GM18909 (cell line): ENCODE results near the gene TCF3.

ENCODE experiments used
- ATAC-seq: cut with Tn5 transposase; IDR thresholded peaks from one replicate; pipeline ENCODE4 v1.9.1; 2021; ENCODE audit warnings: mild to moderate bottlenecking; ENCODE audit not compliant: unreplicated experiment, poor library complexity

The TCF3 gene

DNA sequence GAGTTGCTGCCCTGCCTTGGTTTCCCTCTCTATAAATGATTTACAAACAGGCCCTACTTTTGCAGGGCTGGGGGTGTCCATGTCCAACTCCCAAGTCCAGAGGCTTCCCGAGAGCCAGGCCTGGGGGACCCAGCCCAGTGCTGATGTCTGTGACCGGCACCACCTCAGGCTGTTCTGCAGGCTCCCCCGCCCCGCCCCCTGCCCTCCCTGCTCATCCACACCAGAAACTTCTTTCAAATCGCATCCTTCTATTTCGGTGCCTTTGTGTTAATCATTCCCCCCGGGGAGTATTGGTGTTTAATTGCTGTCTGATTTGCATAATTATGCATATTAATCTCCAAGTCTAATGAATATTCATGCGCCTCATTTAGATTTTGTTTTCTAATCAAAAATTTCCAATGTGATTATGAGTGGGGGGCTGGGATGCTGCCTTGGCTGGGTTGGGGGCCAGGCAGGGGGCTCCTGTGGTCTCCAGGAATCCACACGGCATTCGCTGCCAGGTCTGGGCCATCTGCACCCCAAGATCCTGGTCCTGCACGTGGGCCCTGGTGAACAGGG lies 19.1 kb downstream of the TCF3 start:
- no peak for ATAC-seq

GRCh38 chr19:1632462-1633268 lies 19.8 kb downstream of the TCF3 start:
- ATAC-seq: no peak

DNA sequence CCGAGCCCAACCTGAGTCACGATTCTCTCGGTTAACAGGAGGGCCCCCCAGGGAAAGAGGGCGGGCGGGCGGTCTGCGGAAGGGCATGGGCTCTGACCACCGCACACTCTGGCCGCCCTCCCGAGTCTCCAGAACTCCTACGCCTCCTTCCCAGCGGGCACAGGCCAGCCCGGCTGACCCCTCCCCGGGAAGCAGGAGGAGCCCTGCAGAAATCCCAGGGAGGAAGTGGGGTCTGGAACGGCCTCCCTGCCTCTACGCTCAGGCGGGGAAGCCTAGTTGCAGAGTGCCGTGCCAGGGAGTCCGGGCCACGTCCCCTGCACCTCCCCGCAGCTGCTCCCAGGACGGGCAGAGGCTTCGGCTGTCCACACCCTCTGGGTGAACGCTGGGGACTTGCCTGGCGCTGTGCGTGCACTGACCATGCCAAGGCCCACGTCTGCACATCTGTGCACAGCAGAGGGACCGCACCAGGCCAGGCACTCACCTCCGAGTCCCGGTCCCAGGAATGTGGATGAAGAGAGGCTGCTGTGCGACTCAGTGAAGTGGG lies 20.8 kb downstream of the TCF3 start:
- no peak for ATAC-seq

- no peak for ATAC-seq
These were observed 21.6 kb downstream of the TCF3 start for GRCh38 chr19:1630811-1631210.

GRCh38 chr19:1630012-1630411 lies 22.4 kb downstream of the TCF3 start:
- ATAC-seq: no peak

- no peak for ATAC-seq
These were observed 23.1 kb downstream of the TCF3 start for GRCh38 chr19:1629256-1629808.

DNA sequence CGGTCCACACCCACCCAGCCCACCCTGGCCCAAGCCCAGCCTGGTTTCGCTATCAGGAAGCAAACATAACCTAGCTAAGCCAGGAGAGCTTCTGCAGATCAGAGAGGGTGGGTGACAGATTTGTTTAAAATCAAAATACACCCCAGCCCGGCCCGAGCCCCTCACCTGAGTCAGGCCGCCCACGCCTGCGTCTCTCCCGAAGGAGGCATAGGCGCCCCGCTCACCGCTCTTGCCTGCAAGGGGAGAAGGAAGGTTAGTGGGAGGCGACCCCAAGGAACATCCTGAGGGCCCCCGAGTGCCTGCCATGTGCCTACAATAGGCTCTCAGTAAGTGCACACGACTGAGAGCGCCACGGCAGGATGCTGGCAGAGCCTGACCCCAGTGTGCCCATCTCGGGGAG lies 25.2 kb downstream of the TCF3 start:
- ATAC-seq: no peak

DNA sequence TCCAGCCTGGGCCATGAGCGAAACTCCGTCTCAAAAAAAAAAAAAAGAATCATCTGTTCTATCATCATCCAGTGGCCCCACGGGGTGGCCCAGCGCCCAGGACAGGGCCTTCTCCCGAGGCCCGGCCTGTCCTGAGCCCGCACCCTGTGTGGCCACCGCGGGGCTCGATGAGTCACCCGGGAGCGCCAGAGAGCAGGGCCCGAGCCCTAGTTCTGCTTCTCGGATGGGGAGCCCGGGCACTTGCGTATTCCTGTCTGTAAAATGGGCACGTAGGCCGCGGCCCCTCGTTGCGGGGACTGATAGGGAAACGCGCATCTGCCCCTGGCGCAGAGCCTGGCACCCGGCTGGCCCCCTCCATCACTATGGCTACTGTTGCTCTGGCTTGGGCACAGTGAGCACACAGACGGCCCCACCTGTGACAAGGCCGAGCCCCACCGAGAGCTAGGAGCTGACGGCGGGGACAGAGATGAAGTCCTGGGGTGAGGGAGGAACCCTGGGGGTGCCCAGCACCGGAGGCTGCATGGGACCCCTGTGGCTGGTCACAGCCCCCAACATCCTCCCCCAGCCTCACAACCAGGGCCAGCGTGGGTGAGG lies 25.9 kb downstream of the TCF3 start:
- no peak for ATAC-seq

- no peak for ATAC-seq
These were observed 28.0 kb downstream of the TCF3 start for GRCh38 chr19:1624458-1624857.

DNA sequence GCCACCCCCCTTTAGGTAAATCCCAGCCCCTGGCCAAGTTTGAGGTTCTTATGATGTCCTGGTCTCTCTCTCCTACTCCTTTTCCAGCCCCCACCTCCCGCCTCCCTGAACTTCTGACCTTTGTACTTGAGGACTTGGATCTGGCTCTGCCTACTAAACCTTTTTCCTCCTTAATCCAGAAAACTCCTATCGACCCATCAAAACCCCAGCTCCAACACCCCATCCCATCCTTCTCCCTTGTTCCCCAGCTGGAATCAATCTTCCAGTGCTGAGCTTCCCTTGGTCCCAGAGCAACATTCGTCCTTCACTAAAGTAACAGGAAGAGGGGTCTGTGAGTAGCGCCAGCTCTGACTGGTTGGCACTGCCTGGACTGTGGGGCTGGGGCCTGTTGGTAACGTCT lies 29.9 kb downstream of the TCF3 start:
- no peak for ATAC-seq

GRCh38 chr19:1622007-1622406 lies 30.4 kb downstream of the TCF3 start:
- ATAC-seq: no peak

- ATAC-seq: no peak
These were observed 30.8 kb downstream of the TCF3 start for GRCh38 chr19:1621574-1621973.

DNA sequence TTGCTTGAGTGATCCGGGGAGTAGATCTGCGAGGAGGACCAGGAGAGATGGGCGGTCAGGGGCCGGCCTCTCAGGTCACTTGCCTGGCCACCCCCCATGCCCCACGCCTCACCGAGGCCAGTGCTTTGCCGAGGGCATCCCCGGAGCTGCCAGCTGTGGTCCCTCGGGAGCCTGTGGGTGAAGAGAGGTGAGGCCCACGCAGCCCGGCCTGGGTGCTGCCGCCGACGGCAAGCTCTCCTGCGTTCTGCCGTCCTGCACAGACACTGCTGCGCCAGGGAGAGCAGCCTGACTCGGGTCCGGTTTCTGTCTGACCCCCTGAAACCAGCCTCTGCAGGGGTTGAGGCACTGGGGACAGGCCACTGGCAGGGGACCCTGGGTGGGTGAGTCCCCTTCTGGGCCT lies 31.4 kb downstream of the TCF3 start:
- ATAC-seq: no peak

DNA sequence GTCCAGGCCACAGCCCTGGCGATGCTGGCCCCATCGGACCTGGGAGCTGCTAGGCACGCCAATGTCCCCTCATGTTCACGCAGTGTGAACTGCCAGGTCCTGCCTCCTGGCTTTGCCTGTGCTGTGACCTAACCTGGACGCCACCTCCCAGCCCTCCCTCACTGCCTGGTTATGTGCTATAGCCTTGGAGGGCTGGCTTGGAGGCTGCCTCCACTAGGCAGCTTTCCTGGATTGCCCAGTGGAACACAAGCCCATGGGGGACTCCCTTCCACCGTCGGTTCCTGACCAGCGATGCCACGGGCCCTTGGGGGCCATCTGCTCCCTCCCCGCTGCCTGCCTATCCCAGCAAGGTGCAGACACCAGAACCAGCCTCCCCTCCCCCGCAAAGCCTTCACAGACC lies 31.9 kb downstream of the TCF3 start:
- ATAC-seq: no peak

DNA sequence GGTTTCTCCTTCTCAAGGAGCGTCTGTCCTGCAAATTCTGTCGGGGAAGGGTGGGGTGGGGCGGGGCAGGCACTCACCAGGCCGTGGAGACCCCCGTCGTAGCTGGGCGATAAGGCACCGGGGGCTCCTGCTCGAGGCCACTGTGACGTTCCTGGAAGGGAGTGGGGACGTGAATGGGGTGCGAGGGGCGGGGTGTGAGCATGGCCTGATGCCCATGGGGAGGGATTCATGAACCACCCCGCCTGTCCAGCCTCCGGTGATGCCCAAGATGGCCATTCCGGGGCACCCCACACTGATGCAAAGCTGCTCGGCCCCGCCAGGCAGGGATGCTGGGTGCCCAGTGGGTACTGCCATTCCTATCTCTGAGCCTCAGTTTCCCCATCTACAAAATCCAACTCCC lies 32.7 kb downstream of the TCF3 start:
- no peak for ATAC-seq

DNA sequence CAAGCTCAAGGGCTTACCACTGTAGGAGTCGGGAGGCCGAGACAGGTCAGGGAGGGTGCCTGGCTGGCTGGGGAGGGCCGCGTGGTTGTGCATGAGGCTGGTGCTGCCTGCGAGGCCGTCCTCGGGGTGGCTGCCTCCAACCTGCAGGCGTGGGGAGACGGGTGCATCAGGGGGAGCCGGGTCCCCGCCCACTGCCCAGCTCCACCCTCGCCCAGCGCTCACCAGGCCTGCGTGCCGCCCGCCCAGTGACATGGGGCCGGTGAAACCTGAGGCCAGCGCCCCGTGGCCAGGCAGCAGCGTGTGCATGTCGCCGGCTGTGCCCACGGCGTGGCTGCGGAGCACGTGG lies 33.3 kb downstream of the TCF3 start:
- no peak for ATAC-seq

DNA sequence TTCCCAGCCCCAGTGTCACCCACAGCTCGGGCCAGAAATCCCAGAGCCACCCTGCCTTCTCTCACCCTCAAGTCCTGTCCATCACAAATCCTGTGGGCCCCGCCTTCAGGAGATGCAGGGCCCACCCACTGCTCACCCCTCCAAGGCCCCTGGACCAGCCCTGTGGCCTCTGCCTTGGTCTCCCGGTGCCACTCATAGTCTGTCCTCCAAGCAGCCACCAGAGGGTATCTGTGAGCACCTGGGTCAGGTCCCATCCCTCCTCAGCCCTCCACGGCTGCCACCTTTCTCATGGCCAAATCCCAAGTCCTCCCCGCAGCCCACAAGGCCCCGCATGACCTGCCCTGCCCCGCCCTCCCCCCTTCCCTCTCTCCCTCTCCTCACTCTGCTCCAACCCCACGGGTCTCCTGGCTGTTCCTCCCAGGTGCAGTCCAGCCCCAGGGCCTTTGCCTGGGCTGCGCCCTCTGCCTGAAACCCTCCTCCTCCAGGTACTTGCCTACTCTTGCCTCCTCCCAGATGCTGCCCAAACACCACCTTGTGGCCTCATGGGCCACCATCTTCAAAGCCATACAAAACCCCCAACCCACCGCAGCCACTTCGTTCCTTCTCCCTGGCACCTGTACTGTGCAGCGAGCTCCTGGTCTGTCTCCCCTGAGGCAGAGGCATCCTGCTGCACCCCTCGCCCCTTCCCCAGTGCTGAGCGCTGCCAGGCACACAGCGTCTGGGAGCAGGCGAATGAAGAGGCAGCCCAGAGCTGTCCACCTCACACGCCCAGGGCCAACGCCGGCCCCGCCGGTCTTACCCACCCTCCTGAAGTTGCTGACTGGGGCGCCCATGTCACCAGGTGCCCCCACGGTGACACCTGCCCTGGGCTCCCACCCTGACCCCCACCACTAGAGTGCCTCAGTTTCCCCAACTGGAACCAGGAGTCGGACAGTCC lies 34.0 kb downstream of the TCF3 start:
- no peak for ATAC-seq

GRCh38 chr19:1616875-1617274 lies 35.5 kb downstream of the TCF3 start:
- ATAC-seq: no peak

- ATAC-seq: no peak
These were observed 36.0 kb downstream of the TCF3 start for GRCh38 chr19:1616396-1616795.

DNA sequence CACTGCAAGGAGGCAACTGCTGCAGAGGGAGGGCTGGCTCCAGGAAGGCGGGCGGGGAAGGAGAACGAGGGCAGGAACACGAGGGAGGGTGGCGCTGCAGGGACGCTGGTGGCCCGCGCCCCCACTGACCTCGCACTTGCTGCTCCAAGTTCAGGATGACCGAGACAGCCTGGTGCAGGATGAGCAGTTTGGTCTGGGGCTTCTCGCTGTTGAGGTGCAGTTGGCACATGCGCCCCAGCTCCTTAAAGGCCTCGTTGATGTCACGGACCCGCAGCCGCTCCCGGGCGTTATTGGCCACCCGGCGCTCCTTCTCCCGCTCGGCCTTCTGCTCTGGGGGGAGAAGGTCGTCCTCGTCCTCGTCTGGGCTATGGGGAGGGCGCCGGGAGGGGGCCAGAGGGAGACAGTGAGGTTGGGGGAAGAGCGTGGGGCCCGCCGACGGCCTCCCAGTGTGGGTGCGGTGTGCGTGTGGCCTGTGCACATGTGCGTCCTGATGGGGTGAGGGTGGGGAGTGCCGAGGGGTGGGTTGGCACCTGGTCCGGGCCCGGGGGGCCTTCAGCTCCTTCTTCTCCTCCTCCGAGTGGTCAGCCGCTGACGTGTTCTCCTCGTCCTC lies 37.2 kb downstream of the TCF3 start:
- ATAC-seq: no peak
